Endothelial cell of coronary artery (primary cell): ENCODE measurements around the gene SLC4A1AP. TPM values are rescaled to one million over a fixed set of nuclear protein-coding genes. Genes with fewer than 3 reads are reported as not detected.

ENCODE experiments used
- total RNA-seq: library from RNA; depleted of rRNA; stranded (reverse); fragments of >200 nt; gene quantifications from 2 replicates; pipeline ENCODE4 v1.2.3, GENCODE V29; 2014

SLC4A1AP gene
- 25.8 and 26.7 TPM in 2 replicates for total RNA-seq

GRCh38 chr2:27663285-27664153 lies at the start of gene SLC4A1AP, which contains the start of gene SUPT7L:
TSS of gene SLC4A1AP (plus strand) at chr2:27663889. CDS start at chr2:27663915, 26 bp downstream.
TSS of gene SUPT7L (minus strand) at chr2:27663614. CDS start at chr2:27662192, 1,422 bp downstream.

DNA sequence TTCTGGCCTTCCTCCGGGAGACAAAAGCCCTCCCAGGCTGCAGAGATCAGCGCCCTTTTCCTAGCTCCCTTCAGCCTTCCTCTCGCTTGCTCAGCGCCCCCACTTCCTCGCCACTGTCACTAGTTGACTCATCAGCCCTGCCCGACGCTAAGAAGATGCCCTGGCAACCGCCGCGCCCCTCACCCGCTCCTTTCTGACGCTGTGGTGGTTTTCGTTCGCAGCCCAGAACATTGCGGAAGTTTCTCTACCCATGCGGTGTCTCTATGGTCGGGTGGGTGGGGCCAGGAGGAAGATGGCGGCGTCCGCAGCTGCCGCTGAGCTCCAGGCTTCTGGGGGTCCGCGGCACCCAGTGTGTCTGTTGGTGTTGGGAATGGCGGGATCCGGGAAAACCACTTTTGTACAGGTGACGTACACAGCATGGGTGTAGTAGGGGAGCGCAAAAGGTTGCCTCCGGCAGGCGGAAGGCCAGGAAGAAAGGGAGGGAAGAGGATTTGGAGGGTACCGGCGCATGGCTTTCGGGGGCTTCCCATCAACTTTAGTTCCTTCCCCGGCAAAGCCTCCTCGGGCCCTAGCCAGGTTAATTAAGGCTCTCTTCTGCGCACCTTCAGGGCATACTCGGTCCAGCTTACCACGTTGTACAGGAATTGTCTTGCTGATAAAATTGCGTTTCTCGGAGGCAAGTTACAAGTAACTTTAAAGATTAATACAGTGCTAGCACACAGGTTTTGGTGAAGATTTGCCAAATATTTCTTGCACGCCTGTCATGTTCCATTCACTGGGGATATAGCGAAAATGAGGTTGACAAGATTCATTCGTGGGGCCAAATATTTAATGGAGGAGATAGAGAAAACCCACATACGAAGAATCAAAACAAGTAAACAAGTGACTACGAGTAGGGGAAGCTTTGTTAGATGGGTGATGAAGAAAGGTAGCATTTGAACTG lies 34.7 kb upstream of the SLC4A1AP start, which contains the start of the genes CCDC121 and GPN1:
Gene CCDC121 (minus strand): TSS at position 246 of the 943 bp plus-strand sequence. CDS start 1,213 bp downstream, outside the sequence.
Gene GPN1 (plus strand): TSS at position 284 of the 943 bp plus-strand sequence. CDS start 9 bp downstream, at position 293.

Other genes starting within 250 kb of the SLC4A1AP start
- 107 and 112 TPM in 2 replicates for gene NRBP1, start 235.3 kb upstream of the SLC4A1AP start, total RNA-seq
- gene KRTCAP3, start 221.5 kb upstream of the SLC4A1AP start, total RNA-seq: not detected in 2 replicates
- 26.2 and 28.0 TPM in 2 replicates for gene IFT172, start 174.1 kb upstream of the SLC4A1AP start, total RNA-seq
- 30.1 and 31.8 TPM in 2 replicates for gene FNDC4, start 168.7 kb upstream of the SLC4A1AP start, total RNA-seq
- 6.7 and 9.3 TPM in 2 replicates for gene GCKR, start 167.1 kb upstream of the SLC4A1AP start, total RNA-seq
- 16.0 and 17.3 TPM in 2 replicates for gene ZNF512, start 80.8 kb upstream of the SLC4A1AP start, total RNA-seq
- 1.3 and 1.5 TPM in 2 replicates for gene CCDC121, start 34.9 kb upstream of the SLC4A1AP start, total RNA-seq
- 39.6 and 45.3 TPM in 2 replicates for gene GPN1, start 34.8 kb upstream of the SLC4A1AP start, total RNA-seq
- 12.6 and 16.0 TPM in 2 replicates for gene SUPT7L, start 275 bp upstream of the SLC4A1AP start, total RNA-seq
- 71.5 and 86.3 TPM in 2 replicates for gene MRPL33, start 107.8 kb downstream of the SLC4A1AP start, total RNA-seq
- 0.99 and 1.0 TPM in 2 replicates for gene RBKS, start 226.5 kb downstream of the SLC4A1AP start, total RNA-seq
- gene BABAM2, start 226.8 kb downstream of the SLC4A1AP start, total RNA-seq: 11.5 and 15.1 TPM in 2 replicates